Lower leg skin (tissue), 4 donors: Measurements from ENCODE around the gene AGBL5. TPM values are rescaled to one million over a fixed set of nuclear protein-coding genes. Genes with fewer than 3 reads are reported as not detected.

Experiments
- DNase-seq, 2 donors: peaks; one replicate each; pipeline ENCODE4 v3.0.0-alpha.2; 2019; ENCODE audit warnings: low spot score in 2 of 2
- H3K4me3 ChIP-seq: fragments of 200-600 bp; sonication (generic); 2 replicates; pipeline ENCODE4 v1.5.1; 2017; ENCODE audit warnings: mild to moderate bottlenecking, low read depth; ENCODE audit not compliant: poor library complexity, severe bottlenecking
- POLR2A ChIP-seq, 2 donors: fragments of 450-650 bp; IDR thresholded peaks; one replicate each; pipeline ENCODE4 v1.6.1; 2016 to 2017; ENCODE audit warnings: antibody characterized with exemption in 2 of 2, mild to moderate bottlenecking in 1 of 2, moderate library complexity in 1 of 2
- whole genome bisulfite sequencing, 2 donors: methylation state at CpG; one replicate each; pipeline ENCODE4 v1.1.5; 2018; 5-methylcytosine and 5-hydroxymethylcytosine counted together
- intact Hi-C: fragments of 100-400 bp; cut with DNase I; formaldehyde crosslinking; loops from one replicate; pipeline ENCODE4 v1.15.0; 2023; ENCODE audit warnings: low total_unique reads
- total RNA-seq, 4 donors: library from RNA; depleted of rRNA; stranded (reverse); fragments of >200 nt; gene quantifications; one replicate each; pipeline ENCODE4 v1.1.0, GENCODE V29; 2016
- TF ChIP-seq, protein P1 (sequence below), 3 donors: fragments of 450-650 bp; IDR thresholded peaks; one replicate each; pipeline ENCODE4 v1.5.1; 2016; ENCODE audit warnings: antibody characterized with exemption in 3 of 3, mild to moderate bottlenecking in 3 of 3, moderate library complexity in 2 of 3

Gene AGBL5
- total RNA-seq, 4 donors from 2014 or later = 9.4 to 17.0 (median 16.4) TPM

DNA sequence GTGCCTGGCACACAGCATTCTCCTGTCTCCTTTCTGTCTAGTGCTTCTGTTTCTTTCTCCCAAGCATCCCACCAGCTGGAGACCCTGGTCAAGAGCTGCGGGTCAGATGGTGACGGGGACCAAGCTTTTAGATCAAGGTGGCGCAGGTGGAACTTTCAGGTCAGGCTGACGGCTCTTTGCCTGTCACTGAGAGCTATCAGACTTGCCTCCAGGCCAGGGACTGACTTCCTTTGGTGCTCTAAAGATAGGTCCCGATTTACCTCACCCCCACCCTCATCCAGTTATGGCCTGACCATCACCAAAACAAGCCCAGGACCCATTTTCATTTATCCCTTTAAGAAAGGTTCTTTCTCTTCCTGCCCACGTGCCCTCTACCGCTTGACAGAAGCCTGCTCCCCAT, 25.8 kb downstream of the AGBL5 start:
- TF ChIP-seq, protein P1, sequence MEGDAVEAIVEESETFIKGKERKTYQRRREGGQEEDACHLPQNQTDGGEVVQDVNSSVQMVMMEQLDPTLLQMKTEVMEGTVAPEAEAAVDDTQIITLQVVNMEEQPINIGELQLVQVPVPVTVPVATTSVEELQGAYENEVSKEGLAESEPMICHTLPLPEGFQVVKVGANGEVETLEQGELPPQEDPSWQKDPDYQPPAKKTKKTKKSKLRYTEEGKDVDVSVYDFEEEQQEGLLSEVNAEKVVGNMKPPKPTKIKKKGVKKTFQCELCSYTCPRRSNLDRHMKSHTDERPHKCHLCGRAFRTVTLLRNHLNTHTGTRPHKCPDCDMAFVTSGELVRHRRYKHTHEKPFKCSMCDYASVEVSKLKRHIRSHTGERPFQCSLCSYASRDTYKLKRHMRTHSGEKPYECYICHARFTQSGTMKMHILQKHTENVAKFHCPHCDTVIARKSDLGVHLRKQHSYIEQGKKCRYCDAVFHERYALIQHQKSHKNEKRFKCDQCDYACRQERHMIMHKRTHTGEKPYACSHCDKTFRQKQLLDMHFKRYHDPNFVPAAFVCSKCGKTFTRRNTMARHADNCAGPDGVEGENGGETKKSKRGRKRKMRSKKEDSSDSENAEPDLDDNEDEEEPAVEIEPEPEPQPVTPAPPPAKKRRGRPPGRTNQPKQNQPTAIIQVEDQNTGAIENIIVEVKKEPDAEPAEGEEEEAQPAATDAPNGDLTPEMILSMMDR (IDR thresholded peaks at IDR 0.05) = no peak
- H3K4me3 ChIP-seq = no peak overlapping the region
- no peak for DNase-seq
- intact Hi-C loops = loop anchor here (5.0 kb wide), 1 partner anchor 105 kb away; the partner anchor contains the start of gene MAPRE3
- WGBS, 2 donors = 71 to 79% methylated on average over 7 of the region's 7 CpGs

DNA sequence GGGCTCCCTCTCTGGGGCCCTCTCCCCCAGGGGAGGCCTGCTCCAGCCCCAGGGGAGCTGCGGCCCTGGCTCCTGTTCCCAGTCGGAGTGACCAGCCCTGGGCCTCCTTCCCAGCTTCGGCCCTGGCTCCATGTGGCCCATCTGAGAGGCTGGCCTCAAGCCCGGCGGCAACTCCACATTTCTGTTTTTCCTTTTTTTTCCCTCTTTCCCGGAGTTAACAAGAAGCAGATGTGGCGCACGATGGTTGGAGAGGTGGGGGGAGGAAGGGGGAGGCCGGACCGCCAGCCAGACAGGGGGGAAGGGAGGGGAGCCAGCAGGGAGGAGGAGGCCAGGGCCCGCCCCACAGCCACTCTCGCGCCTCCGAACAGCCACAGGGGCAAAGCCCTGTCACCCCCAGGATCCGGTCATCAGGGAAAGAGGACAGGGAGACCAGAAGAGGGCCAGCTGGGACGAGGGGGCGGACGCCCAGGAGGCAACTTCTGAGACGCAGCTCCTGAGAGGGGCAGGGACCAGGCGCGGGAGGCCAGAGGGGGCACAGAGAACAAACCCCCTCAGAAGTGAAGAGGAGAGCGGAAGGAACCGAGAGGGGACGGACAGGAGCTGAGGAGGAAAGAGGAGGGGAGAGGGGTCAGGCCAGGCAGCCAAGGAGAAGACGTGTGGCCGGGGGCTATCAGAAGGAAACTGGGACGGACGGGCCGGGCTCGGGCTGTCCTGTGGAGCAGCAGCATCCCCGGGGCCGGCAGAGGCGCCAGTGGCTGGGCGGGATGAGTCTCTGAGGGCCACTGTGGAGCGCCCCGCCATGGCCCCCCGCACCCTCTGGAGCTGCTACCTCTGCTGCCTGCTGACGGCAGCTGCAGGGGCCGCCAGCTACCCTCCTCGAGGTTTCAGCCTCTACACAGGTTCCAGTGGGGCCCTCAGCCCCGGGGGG, 27.1 kb downstream of the AGBL5 start, which contains the start of gene EMILIN1:
Gene EMILIN1 (plus strand): TSS at position 349 of the 928 bp plus-strand sequence. CDS start 451 bp downstream, at position 800.
- no peak for TF ChIP-seq POLR2A (IDR thresholded peaks at IDR 0.05)
- TF ChIP-seq, protein P1 (IDR thresholded peaks at IDR 0.05) = no peak
- WGBS, 2 donors = 43 to 46% methylated on average over 32 to 41 of the region's 41 CpGs
- intact Hi-C loops = loop anchor here (5.0 kb wide), 1 partner anchor 106 kb away; the partner anchor contains the start of gene MAPRE3
- peak; percentile 80 to 97 for DNase-seq
- H3K4me3 ChIP-seq = peak within 1 kb of the TSS; percentile 10

DNA sequence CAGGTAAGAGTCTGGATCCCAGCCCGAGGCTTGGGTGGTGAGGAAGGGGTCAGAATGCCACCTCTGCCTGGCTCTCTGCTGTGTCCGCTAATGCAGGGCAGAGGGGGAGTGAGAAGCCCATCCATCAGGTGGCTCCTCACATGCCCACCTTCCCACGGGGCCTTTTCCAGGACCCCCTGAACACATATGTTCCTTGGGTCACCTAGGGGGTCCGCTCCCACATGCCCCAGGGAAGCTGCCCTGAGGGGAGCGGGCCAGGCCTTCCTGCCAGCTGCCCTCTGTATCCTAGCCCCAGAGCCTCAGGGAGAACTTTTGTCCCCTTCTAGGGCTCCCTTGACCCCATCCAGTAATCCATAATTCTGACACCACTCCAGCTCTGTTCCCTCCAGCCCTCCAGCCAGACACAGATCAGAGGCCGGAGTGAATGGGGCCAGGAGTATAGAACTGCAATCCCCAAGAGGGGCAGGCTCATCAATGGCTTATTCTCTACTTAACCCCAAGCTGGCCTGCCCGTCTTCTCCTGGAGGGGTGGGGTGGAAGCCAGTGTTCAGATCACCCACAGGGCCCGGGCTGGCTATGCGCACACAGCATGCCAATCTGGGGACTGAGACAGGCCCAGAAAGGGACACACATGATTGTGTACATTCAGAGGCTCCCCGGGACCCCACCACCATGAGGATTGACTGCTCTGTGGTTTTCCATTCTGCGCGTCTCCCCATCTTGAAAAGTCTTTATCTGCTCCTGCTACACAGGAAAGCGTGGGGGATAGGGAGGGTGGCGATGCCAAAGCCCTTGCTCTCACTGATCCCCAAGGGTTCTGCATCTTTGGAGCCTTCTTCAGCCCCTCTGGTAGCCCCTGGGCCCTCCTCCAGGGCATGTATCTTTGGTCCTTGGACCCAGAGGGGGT, 28.0 kb downstream of the AGBL5 start:
- no peak for TF ChIP-seq POLR2A (IDR thresholded peaks at IDR 0.05)
- TF ChIP-seq, protein P1 (IDR thresholded peaks at IDR 0.05) = no peak
- intact Hi-C loops = loop anchor here (5.0 kb wide), 1 partner anchor 107 kb away; the partner anchor contains the start of gene MAPRE3
- 64% methylated on average over 14 of the region's 14 CpGs for WGBS, 2 donors
- no peak for DNase-seq
- H3K4me3 ChIP-seq = peak overlapping the region; percentile 10

DNA sequence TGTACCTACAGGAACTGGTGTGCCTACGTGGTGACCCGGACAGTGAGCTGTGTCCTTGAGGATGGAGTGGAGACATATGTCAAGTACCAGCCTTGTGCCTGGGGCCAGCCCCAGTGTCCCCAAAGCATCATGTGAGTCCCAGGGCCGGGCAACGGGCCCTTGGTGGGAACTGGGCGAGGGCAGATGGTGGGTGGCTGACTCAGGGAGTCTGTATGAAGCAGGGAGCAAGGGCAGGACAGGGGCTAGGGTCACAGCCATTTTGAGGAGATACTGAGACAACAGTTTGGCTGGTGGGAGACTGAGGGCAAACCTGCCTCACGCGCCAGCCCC, 28.6 kb downstream of the AGBL5 start:
- 62 to 76% methylated on average over 7 of the region's 7 CpGs for WGBS, 2 donors
- no peak for TF ChIP-seq POLR2A (IDR thresholded peaks at IDR 0.05)
- TF ChIP-seq, protein P1 (IDR thresholded peaks at IDR 0.05) = no peak
- no peak overlapping the region for H3K4me3 ChIP-seq
- intact Hi-C loops = no loop called here
- no peak for DNase-seq

DNA sequence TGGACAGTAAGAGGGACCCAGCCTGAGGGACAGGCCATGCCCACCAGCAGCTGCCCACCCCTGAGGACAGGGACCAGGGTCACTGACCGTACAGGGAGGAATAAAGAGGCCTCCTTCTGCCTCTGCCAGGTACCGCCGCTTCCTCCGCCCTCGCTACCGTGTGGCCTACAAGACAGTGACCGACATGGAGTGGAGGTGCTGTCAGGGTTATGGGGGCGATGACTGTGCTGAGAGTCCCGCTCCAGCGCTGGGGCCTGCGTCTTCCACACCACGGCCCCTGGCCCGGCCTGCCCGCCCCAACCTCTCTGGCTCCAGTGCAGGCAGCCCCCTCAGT, 29.1 kb downstream of the AGBL5 start:
- 88 to 90% methylated on average over 14 of the region's 14 CpGs for WGBS, 2 donors
- intact Hi-C loops = no loop called here
- no peak overlapping the region for H3K4me3 ChIP-seq
- TF ChIP-seq POLR2A (IDR thresholded peaks at IDR 0.05) = no peak
- TF ChIP-seq, protein P1 (IDR thresholded peaks at IDR 0.05) = no peak
- DNase-seq = no peak
